Activated naive CD8-positive, alpha-beta T cell (primary cell): ENCODE measurements around the gene KL.

Source experiments
- H3K27ac Mint-ChIP-seq: one replicate; pipeline ENCODE4 v1.8.0; 2021; ENCODE audit warnings: mixed read lengths
- H3K27me3 Mint-ChIP-seq: one replicate; pipeline ENCODE4 v1.8.0; 2021; ENCODE audit warnings: mixed read lengths
- H3K36me3 Mint-ChIP-seq: one replicate; pipeline ENCODE4 v1.8.0; 2021; ENCODE audit warnings: mixed read lengths
- H3K4me1 Mint-ChIP-seq: one replicate; pipeline ENCODE4 v1.8.0; 2021; ENCODE audit warnings: low read depth, mixed read lengths
- H3K4me3 Mint-ChIP-seq: one replicate; pipeline ENCODE4 v1.8.0; 2021; ENCODE audit warnings: mild to moderate bottlenecking, mixed read lengths
- H3K9me3 Mint-ChIP-seq: one replicate; pipeline ENCODE4 v1.8.0; 2021; ENCODE audit warnings: low read depth, mixed read lengths

KL gene

GRCh38 chr13:33115274-33115673 is 99.1 kb downstream of the KL start:
- peaks cover 3% of the 10 kb centered on the region for H3K27me3 Mint-ChIP-seq
- no peaks in the 10 kb centered on the region for H3K9me3 Mint-ChIP-seq
- H3K4me3 Mint-ChIP-seq: no peak overlapping the region
- no peaks in the 10 kb centered on the region for H3K36me3 Mint-ChIP-seq
- H3K4me1 Mint-ChIP-seq: no peaks in the 10 kb centered on the region
- H3K27ac Mint-ChIP-seq: no peak overlapping the region
